SK-N-MC (cell line): ENCODE results near the gene STK4.

ENCODE experiments used
- EZH2 ChIP-seq: fragments of 200-600 bp; sonication (generic); IDR thresholded peaks from one replicate; pipeline ENCODE4 v1.6.1; 2017; ENCODE audit warnings: antibody characterized with exemption
- POLR2AphosphoS5 ChIP-seq: IDR thresholded peaks from 2 replicates; pipeline ENCODE4 v1.6.1; 2012; ENCODE audit warnings: mild to moderate bottlenecking, low read depth, low read length, borderline replicate concordance

- no peak for TF ChIP-seq POLR2AphosphoS5
- no peak for TF ChIP-seq EZH2
Measured at GRCh38 chr20:45112754-45113153, 146.4 kb downstream of the STK4 start.
